Ascending aorta (tissue), 2 donors: ENCODE results near the gene ATP2B3. TPM values are rescaled to one million over a fixed set of nuclear protein-coding genes. Genes with fewer than 3 reads are reported as not detected.

Experiments used
- DNase-seq, 2 donors: peaks; one replicate each; pipeline ENCODE4 v3.0.0-alpha.2; 2019; ENCODE audit warnings: low spot score in 2 of 2
- H3K27ac ChIP-seq, 2 donors: fragments of 200-600 bp; sonication (generic); one replicate each; pipeline ENCODE4 v1.5.1; 2016 to 2017; ENCODE audit warnings: mild to moderate bottlenecking in 1 of 2
- H3K27me3 ChIP-seq: fragments of 200-600 bp; sonication (generic); one replicate; pipeline ENCODE4 v1.5.1; 2017
- H3K36me3 ChIP-seq, 2 donors: fragments of 200-600 bp; sonication (generic); one replicate each; pipeline ENCODE4 v1.5.1; 2016
- H3K4me1 ChIP-seq, 2 donors: fragments of 200-600 bp; sonication (generic); one replicate each; pipeline ENCODE4 v1.5.1; 2016 to 2017; ENCODE audit warnings: mild to moderate bottlenecking in 1 of 2
- H3K4me3 ChIP-seq, 2 donors: fragments of 200-600 bp; sonication (generic); one replicate each; pipeline ENCODE4 v1.5.1; 2016 to 2017; ENCODE audit warnings: mild to moderate bottlenecking in 1 of 2
- H3K9me3 ChIP-seq, 2 donors: fragments of 200-600 bp; sonication (generic); one replicate each; pipeline ENCODE4 v1.5.1; 2016
- CTCF ChIP-seq, 3 experiments: fragments of 200-600 bp in 2 of 3; fragments of 450-650 bp in 1 of 3; sonication (generic) in 2 of 3; IDR thresholded peaks; one replicate each; pipeline ENCODE4 v1.5.1; 2016 to 2019; ENCODE audit warnings: antibody characterized with exemption in 3 of 3, mild to moderate bottlenecking in 1 of 3, moderate library complexity in 1 of 3
- intact Hi-C: fragments of 100-400 bp; cut with DNase I; formaldehyde crosslinking; loops from one replicate; pipeline ENCODE4 v1.15.1; 2023
- total RNA-seq: library from RNA; depleted of rRNA; stranded (reverse); fragments of >200 nt; gene quantifications from one replicate; pipeline ENCODE4 v1.1.0, GENCODE V29; 2016

ATP2B3 gene
- total RNA-seq, 1 donor from 2014 or later, result 0.32 TPM

DNA sequence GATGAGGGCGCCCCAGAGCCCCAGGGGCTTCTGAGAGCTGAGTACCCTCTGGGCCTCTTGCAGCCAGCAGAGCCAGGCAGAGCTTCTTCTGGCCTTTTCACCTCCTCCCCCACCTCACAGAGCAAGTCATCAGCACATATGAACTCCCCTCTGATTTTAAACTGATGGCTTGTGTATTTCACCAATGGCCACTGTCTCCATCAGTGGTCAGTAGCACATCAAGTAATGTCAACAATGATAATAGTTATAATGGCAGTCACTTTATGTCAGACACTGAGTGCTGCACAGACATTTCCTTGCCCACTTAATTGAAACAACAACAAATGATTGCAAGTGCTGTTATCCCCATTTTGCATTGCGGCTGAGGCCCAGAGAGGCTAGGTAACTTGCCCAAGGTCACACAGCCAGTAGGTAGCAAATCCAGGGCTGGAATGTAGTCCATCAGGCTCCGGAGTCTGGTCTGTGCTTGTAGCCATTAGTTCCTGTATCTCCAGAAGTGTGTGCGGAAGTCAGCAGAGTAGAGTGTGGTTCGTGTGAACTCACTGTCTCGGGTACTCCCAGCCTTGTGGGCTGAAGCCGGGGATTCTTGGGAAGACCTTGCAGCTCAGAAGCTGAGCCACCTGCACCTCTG lies 3.0 kb downstream of the ATP2B3 start:
- Histone ChIP-seq H3K27me3 (peaks cover 10% of the 10 kb centered on the region), H3K4me3 (no peak overlapping the region)

GRCh38 chrX:153521034-153521433 lies 3.6 kb downstream of the ATP2B3 start:
- intact Hi-C loops, result no loop called here
- Histone ChIP-seq H3K36me3 (no peaks in the 10 kb centered on the region), H3K27ac (no peak overlapping the region), H3K4me1 (no peaks in the 10 kb centered on the region), H3K9me3 (no peaks in the 10 kb centered on the region), H3K4me3 (no peak overlapping the region), H3K27me3 (peaks cover 12% of the 10 kb centered on the region)
- DNase-seq, result no peak
- TF ChIP-seq CTCF (IDR thresholded peaks at IDR 0.05), result no peak

More for the DNA sequence above, 3.0 kb downstream of the ATP2B3 start:
- no peak for TF ChIP-seq CTCF (IDR thresholded peaks at IDR 0.05)
- Histone ChIP-seq H3K27ac (no peak overlapping the region), H3K9me3 (no peaks in the 10 kb centered on the region), H3K4me1 (no peaks in the 10 kb centered on the region), H3K36me3 (no peaks in the 10 kb centered on the region)
- intact Hi-C loops, result no loop called here
- no peak for DNase-seq

DNA sequence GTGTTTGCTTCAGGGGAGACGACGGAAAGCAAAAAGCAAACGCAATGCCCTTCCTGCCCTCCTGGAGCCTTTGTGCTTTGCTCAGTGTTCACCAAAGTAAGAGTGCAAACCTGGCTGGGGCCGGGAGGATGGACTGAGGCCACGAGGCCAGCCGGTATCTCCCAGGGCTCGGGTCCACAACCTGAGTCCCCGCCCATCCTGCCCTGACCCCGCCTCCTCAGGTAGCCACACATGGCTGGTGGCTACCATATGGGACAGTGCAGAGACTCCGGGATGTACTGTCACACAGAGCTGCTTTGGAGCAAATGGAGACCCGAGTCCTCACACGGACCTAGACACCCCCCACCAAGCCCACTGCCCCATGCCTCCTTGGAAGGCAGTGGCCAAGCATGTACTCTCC lies 4.8 kb downstream of the ATP2B3 start:
- Histone ChIP-seq H3K27me3 (peaks cover 12% of the 10 kb centered on the region), H3K9me3 (no peaks in the 10 kb centered on the region), H3K27ac (no peak overlapping the region), H3K4me3 (no peak overlapping the region), H3K36me3 (no peaks in the 10 kb centered on the region), H3K4me1 (no peaks in the 10 kb centered on the region)
- no peak for DNase-seq
- no peak for TF ChIP-seq CTCF (IDR thresholded peaks at IDR 0.05)
- intact Hi-C loops, result no loop called here

GRCh38 chrX:153523269-153523668 lies 5.8 kb downstream of the ATP2B3 start:
- no peaks in the 10 kb centered on the region for H3K36me3 ChIP-seq
- peaks cover 10% of the 10 kb centered on the region for H3K27me3 ChIP-seq
- no peak overlapping the region for H3K4me3 ChIP-seq
- intact Hi-C loops, result no loop called here
- no peaks in the 10 kb centered on the region for H3K9me3 ChIP-seq
- no peak for TF ChIP-seq CTCF (IDR thresholded peaks at IDR 0.05)
- DNase-seq, result no peak
- H3K27ac ChIP-seq, result no peak overlapping the region
- no peaks in the 10 kb centered on the region for H3K4me1 ChIP-seq

GRCh38 chrX:153524234-153524633 lies 6.8 kb downstream of the ATP2B3 start:
- no peak for DNase-seq
- no peak overlapping the region for H3K27ac ChIP-seq
- H3K9me3 ChIP-seq, result no peaks in the 10 kb centered on the region
- H3K27me3 ChIP-seq, result peaks cover 8% of the 10 kb centered on the region
- no peaks in the 10 kb centered on the region for H3K36me3 ChIP-seq
- intact Hi-C loops, result no loop called here
- H3K4me1 ChIP-seq, result no peaks in the 10 kb centered on the region
- no peak for TF ChIP-seq CTCF (IDR thresholded peaks at IDR 0.05)
- H3K4me3 ChIP-seq, result no peak overlapping the region

DNA sequence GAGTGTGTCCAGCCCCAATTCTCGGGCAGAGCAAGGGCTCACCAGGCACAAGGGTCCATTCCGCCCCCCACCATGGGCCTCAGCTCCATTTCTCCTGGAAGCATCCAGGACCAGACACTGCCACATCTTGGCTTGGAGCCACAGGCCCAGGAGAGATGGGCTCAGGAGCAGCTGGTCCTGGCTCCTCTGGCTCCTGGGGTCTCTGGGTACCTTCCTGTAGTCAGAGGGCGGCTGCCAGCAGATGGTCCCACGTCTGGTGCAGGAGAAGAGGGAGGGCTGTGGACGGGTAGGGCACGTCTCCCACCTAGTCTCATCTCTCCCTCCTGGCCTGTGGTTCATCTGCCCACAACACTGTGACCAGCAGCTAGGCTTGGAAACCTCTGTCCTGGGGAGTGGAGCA lies 8.0 kb downstream of the ATP2B3 start:
- DNase-seq, result no peak
- no peak overlapping the region for H3K27ac ChIP-seq
- intact Hi-C loops, result no loop called here
- H3K4me1 ChIP-seq, result no peaks in the 10 kb centered on the region
- peaks cover 5% of the 10 kb centered on the region for H3K27me3 ChIP-seq
- no peaks in the 10 kb centered on the region for H3K36me3 ChIP-seq
- no peak for TF ChIP-seq CTCF (IDR thresholded peaks at IDR 0.05)
- no peaks in the 10 kb centered on the region for H3K9me3 ChIP-seq
- H3K4me3 ChIP-seq, result no peak overlapping the region
